Activated T-cell treated with anti-CD3 and anti-CD28 coated beads, Interleukin-2, amount 50 U/mL, for 48 hours (primary cell): ENCODE measurements around the gene ACSF2.
"Not testable (repeated sequence)": the region's sequence is repeated elsewhere in the genome, so short reads cannot be mapped to it uniquely, and the experiment has no call there.

ENCODE experiments used
- DNase-seq, 2 experiments: peaks; one replicate each; pipeline ENCODE4 v3.0.0-alpha.2; 2020

The ACSF2 gene

DNA sequence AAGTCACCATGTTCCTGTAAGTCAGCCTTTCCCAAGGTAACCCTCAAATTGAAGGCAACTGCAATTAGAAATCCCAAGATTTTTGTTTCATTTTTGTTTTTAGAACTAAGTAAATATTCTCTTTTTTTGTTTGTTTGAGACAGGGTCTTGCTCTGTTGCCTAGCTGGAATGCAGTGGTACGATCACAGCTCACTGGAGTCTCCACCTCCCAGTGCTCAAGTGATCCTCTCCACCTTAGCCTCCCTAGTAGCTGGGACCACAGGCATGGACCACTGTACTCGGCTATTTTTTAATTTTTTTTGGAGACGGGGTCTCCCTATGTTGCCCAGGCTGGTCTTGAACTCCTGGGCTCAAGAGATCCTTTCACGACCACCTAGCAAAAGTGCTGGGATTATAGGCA is 18.1 kb upstream of the ACSF2 start:
- DNase-seq: no peak

DNA sequence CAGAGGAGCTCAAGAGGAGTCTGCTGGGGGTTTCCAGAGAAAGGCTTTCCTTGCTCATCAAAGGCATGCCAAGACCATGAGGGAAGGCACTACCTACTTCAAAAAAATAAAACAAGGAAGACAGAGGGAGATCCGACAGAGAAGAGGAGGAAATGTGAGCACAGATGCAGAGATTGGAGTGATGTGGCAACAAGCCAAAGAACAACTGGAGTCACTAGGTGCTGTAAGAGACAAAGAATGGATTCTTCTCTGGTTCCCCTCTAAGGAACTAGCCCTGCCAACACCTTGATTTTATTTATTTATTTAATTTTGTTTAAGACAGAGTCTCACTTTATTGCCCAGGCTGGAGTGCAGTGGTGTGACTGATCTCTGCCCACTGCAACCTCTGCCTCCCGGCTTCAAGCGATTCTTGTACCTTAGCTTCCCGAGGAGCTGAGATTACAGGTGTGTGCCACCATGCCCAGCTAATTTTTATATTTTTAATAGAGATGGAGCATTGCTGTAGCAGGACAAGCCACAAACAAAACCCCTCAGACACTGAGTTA is 13.8 kb upstream of the ACSF2 start:
- no peak for DNase-seq

DNA sequence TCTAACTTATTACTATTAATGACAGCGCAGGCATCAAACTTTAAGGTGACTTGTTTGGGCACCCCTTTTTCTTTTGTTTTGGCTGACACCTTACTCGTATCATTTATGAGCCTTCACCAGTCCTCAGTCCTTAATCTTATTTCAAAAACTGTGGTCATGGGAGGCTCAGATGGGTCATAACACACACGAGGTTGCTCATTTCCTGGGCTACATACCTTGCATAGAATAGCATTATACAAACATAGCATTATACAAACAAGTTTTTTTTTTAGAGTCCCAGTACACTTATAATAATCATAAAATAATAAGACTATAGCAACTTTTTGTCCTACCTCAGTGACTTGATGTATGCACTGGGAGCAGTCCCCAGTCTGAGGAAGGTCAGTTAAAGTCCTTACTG is 11.2 kb upstream of the ACSF2 start:
- no peak for DNase-seq

DNA sequence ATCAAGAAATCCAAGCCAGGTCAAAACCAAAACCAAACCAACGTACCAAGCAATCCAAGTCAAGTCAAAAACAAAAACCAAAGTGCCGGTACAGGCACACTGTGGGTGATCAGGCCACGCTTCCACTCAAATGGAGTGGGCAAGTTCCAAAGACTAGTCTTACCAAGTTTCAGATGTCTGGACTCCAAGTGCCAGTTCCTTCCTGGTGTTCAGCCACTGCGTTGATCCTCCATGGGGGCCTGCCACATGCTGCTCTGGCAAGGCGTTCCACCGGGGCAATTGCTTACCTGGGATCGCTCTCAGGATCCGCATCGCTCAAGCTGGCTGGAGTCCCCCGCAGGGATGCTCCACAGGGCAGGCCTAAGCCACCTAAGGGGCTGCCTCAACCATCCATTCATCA is 6.4 kb upstream of the ACSF2 start:
- DNase-seq: not testable (repeated sequence)

DNA sequence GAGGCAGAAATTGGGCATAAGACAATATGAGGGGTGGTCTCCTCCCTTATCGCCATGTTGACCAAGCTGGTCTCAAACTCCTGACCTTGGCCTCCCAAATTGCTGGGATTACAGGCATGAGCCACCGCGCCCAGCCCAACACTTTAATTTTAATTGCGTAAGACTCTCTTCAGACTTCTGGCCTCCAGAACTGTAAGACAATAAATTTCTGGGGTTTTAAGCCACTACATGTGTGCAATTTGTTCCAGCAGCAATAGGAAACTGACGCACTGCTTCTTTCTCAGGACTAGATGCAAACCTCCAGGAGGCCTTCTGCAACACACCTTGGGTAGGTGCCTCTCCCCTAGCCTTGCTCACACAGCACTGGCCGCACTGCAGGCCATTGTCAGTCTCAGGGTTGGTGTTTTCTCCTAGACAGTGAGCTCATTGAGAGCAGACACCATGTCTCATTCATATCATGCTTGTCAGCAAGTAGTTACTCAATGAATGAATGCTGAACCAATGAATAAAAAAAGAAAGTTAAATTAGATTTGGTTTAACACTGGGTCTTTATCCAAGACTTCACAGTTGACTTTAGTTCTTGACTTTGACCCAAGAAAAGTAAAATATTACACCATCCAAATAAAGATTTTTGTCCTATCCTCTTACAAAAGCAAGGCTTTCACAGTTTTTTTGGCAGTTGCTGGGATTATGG is 5.5 kb upstream of the ACSF2 start:
- DNase-seq: no peak

DNA sequence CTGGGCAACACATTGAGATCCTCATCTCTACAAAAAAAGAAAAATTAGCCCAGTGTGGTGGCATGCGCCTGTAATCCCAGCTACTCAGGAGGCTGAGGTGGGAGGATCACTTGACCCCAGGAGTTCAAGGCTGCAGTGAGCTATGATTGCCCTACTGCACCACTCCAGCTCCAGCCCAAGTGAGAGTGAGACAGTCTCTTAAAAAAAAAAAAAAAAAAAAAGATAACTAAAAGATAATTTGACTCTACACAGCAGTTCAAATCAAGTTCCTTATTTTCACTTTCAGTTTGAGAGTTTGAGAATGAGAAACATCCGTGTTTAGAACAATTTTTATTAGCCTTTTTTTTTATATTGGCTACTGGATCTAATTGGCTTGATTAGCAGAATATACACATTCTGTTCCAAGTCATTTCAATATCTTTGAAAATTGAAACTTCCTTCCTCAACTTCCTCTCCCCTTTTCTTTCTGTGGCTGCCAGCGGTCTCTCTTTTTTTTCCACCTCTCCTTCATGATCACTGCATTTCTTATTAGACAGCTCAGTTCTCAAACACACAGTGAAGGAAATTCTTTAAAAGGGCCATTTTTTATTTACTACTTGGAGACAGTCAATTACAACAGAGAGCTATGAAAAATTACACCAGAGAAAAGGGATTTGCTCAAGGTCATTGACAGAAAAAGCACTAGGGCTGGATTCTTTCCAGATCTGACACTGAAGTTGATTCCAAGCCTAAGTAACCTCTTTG is 4.5 kb upstream of the ACSF2 start:
- DNase-seq: no peak

DNA sequence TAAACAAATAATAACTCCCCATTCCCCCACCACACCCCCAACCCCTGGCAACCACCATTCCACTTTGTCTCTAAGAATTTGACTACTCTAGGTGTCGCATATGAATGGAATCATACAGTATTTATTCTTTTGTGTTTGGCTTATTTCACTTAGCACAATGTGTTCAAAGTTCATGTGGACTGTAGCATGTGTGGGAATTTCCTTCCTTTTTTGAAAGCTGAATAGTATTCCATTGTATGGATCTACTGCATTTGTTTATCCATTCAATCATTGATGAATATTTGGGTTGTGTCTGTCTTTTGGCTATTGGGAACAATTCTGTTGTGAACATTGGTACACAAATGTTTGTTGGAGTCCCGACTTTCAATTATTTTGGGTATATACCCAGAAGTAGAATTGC is 3.3 kb upstream of the ACSF2 start:
- DNase-seq: no peak

DNA sequence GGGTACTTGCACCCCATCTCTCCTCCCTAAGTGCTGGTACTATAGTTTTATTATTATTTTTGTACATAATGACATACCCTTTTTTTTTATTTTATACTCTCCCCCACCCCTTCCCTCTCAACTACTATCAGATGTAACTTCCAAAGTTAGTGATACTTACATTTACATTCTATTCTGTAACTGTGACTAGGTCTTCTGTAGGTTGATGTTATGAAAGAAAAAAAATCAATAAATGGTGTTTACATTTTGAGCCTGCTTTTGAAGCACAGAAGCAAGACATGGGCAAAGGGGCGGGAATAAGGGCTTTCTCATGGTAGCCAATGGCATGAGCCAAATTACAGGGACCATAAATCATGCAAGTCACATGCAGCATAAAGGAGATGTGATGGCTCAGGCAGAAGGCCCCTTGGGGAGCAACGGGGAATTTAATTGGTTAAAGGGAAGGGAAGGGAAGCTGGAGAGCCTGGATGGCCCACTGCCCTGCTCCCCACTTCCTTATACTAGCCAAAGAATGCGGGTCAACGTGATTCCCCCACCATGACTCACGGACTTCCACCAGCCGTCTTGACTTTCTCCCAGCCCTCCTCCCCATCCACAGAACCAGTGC is 2.4 kb upstream of the ACSF2 start:
- no peak for DNase-seq

DNA sequence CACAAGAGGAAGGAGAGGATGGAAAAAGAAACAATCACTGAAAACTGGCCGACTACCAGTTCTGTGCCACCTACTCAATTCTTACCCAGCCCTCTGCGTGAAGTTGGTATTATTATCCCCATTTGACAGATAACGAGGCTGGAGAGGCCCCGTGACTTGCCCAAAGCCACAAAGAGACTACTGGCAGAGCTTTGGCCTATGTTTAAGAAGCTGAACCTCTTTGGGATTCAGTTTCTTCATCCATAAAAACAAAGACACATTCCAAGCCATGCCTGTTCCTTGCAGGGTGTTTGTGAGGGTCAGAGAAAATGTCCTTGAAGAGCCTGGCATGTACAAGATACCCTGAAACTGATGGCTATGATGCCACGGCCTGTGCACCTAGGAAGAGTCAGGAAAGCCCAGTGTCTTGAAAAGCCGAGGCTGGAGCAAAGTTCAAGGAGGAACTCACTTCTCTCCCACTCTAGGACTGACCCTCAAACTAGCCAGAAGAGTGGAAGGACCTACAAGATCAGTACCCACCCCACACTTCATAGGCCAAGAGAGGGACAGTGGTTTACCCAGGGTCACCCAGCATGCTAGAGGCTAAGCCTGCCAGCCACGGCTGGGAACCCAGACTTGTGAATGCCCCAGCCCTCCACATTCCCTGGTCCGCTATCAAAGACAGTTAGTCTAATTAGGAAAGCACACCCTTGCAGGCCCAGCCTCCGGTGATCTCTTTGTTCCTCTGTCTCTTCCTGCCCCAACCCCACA is 1.6 kb upstream of the ACSF2 start:
- DNase-seq: no peak

DNA sequence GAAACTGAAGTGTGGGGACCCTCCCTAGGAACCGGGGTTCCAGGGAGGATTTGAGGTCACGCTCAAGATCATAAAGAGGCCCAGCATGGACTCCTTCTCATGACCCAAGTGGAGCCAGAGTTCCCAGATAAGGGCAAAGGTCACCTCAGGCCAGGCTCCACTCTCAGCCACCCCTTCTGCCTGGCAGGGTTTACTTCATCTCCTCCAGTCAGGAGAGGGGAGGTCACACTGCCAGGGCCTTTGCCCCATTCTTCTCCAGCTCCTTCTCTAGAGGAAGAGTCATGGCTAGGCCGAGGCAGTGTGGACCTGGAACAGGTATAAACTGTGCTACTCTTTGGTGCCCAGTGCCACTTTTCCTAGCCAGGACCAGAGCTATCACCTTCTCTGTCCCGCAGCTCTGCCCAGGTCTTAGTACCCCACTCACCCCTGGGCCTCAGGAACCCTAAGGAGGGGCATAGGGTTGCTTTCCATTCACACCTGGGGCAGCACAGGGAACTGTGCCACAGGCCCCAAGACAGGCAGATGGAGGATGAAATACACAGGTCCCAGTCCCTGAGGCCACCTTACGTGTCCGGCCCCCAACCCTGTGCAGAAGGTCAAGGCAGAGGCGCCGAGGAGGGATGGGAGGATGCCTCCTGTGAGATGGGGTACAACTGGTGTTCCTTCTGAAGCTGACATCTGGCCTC is 879 bp upstream of the ACSF2 start:
- DNase-seq: no peak

DNA sequence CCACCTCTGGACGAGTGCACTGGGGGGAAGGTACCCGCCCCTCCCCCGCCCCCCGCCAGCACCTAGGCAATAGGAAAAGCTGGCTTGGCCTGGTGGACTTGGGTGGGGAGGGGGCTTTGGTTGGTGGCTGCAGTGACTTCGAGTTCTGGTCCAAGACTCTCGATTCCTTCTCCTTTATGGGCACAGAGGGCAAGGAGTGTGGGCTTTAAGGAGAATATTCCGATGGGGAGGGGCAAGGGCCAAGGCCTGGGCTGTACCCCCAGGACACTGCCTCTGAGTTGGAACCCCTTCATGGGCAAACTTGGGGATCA is 409 bp downstream of the ACSF2 start:
- DNase-seq: no peak

DNA sequence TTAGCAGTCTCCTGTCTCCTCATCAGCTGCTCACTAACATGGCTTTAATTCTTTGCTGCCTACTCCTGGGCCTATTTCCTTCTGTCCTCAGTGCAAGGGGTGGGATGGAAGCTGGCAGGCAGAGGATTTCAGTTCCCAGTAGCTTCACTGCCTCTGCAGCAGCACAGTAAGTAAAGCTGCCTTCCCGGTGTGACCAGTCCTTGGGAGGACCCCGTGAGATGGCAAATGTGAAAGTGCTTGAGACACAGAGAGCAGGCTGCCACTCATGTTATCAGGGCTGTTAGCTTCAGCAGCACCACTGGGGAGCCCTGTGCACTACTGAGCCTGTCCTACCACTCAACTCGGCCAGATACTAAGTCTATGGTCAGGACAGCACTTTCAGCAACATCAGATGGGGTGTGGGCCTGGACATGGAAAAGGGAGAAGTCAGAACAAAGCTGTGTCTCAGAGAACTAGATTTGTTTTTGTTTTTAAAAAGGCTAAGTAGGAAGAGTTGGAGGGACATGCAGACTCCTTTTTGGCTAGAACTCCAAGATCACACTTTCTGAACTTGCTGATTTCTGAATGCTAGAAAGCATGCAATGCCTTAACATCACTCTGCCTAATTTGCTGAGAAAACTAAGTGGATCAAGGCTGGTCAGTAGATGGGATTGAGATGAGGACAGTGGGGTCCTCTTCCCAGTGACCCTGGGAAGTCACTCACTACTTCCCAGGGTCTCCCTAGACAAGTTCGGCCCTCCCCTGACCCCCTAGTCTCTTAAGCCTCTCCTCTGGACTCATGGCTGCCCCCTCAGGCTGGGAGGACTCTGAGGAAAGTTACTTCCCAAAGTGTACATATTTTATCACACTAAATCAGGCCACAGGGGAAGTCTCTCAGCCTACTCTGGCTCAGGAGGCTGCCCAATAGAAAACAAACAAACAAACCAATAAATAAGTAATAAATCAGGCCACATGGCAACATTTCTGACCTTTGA is 1.1 kb downstream of the ACSF2 start:
- DNase-seq: peak; percentile 49

DNA sequence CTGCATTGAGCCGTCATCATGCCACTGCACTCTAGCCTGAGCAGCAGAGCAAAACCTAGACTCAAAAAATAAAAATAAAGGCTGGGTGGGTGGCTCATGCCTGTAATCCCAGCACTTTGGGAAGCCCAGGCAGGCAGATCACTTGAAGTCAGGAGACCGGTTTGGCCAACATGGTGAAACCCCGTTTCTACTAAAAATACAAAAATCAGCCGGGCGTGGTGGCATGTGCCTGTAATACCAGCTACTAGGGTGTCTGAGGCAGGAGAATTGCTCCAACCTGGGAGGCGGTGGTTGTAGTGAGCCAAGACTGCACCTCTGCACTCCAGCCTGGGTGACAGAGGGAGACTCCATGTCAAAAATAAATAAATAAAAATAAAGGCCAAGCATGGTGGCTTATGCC is 2.1 kb downstream of the ACSF2 start:
- DNase-seq: not testable (repeated sequence)

DNA sequence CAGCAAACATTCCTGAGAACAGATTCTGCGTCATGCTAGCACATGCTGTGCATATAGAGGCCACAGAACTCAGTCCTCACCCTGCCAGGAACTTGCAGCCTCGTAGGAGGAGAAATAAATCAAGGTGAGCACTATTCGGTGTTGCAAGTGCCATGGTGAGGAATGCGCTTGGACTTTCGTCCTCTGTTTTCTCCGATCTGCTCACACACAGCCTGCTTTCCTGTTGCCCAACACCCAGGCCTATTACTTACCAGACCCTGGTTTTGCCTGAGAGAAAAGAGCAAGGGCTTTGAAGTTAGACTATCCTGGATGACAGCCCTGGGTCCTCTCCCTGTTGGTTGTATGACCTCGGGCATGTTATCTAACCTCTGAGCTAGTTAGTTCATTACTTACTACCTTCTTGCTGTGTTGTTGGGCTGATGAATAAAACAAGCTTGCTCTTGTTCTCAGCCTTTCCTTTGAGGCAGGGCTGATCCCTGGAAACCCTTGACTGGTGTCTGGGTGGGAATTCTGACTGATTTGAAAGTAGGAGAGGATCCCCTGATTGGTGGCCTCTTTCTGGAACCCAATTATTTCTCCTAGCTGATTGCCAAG is 2.9 kb downstream of the ACSF2 start:
- DNase-seq: no peak

DNA sequence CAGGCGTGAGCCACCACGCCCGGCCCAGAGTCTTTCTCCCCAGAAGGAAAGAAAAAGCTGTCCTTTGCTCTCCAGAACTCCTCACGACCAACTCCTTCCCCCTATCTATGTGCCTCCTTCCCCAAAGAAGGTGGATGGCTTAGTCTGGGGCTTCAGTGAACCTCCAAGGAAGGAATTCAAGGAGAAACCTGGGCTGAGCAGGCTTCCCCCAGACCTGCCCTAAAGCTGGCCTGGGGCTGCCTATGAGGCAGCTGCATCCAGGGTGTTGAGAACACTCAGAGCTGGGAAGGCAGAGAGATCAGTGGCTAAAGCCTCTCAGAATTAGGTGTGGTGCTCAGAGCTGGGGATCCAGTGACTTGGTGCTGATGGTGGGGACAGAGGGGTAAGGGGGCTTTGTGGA is 3.8 kb downstream of the ACSF2 start:
- no peak for DNase-seq

DNA sequence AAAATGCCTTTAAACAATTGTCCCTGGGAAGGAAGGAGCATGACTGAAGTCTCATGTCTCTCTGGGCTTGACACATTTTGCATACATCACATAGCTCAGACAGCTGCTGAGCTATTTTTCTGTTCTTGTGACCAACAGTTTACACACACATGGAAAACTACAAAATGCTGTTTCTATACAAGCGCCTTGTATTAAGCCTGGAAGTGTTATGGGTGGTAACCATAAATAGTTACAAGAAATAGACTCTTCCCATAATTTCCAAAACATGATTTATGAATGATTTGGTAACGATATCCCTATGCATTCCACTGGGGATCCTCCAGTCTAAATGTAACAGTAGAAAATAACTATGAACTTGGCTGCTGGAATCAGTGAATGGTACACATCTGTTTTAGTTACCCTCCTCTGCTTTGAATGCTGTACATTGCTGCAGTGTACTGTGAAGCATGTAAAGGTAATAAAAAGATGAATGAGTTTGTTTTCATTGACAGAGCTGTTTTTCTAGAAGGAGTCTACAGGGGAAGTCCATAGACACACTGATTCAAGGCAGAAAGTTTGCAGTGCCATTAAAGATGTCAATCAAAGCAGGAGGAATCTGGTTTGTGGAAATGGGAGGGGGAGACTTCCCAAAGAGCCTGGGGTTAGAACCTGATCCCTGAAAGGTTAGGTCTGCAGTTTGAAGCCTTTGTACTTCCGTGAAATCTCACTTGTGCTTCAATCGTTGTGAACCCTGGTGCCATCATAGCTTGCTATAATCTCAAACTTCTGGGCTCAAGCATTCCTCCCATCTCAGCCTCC is 5.0 kb downstream of the ACSF2 start:
- DNase-seq: no peak

DNA sequence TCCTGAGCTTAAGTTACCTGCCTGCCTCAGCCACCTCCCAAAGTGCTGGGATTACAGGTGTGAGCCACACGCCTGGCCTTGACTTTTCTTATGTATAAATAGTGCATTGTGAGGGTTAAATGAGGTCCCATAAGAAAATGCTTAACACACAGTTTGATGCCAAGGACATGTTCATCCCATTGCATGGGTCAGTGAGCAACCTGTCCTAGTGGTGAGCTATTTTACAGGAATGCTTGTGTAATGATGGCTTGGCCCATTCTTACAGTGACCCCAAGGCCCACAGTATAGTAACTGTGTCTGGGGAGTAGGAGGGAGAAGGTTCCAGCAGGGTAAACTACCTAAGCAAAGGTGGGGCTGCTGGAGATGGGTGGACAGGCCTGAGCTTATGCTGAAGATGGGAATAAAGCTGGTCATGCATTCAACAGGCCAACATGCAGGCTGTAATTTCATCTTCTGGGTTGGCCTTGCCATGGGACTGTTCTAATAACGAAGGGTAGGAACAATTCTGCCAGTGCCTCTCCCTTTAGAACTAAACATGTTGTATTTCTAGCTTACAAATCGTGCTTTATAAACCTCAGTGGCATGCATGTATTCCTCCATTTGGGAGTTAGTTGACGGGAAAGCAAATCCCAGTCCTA is 6.2 kb downstream of the ACSF2 start:
- no peak for DNase-seq

DNA sequence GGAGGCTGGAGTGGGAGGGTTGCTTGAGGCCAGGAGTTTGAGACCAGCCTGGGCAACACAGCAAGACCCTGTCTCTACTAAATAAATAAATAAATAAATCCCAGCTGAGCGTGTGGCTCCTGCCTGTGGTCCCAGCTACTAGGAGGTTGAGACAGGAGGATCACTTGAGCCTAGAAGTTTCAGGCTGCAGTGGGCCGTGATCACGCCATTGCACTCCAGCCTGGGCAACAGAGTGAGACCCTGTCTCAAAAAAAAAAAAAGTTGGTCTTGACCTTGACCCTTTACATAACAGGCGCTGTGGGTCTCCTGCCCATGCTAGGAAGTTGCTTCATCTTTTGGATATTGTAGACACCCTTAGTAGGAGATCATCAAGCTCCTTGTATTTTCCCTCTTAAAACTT is 11.4 kb downstream of the ACSF2 start:
- no peak for DNase-seq

DNA sequence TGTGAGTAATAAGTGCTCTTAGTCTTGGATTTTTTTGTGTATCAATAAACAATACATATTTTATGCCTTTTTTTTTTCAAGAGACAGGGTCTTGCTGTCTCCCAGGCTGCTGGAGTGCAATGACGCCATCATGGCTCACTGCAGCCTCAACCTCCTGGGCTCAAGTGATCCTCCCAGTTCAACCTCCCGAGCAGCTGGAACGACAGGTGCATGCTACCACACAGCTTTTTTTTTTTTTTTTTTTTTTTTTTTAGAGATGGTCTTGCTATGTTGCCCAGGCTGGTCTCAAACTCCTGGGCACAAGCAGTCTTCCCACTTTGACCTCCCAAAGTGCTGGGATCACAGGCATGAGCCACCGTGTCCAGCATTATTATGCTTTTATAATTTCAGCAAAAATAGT is 13.0 kb downstream of the ACSF2 start:
- no peak for DNase-seq
